GM13977 (cell line): ENCODE measurements around the gene RNPEPL1.

Source experiments
- DNase-seq: peaks from one replicate; pipeline ENCODE4 v3.0.0; 2012; ENCODE audit warnings: low spot score
- CTCF ChIP-seq: IDR thresholded peaks from 2 replicates; pipeline ENCODE4 v1.5.1; 2012; ENCODE audit warnings: mild to moderate bottlenecking, control low read depth; ENCODE audit not compliant: insufficient read depth; ENCODE audit errors: extremely low read depth, missing control alignments
- in situ Hi-C: fragments of 300-500 bp; cut with MboI; formaldehyde crosslinking; loops from one replicate; pipeline ENCODE4 v1.12.0; 2022; ENCODE audit warnings: low sequenced_read_pairs, low pct_unique_long_range_greater_than_20kb, mixed read lengths, inconsistent platforms; ENCODE audit not compliant: unreplicated experiment

The RNPEPL1 gene

GRCh38 chr2:240578488-240578887 is 10.2 kb downstream of the RNPEPL1 start:
- DNase-seq = no peak
- no peak for TF ChIP-seq CTCF
- in situ Hi-C loops = no loop called here

- no peak for TF ChIP-seq CTCF
- no peak for DNase-seq
- in situ Hi-C loops = no loop called here
These were observed 10.9 kb downstream of the RNPEPL1 start for GRCh38 chr2:240579071-240579762.

- peak; percentile 40 for TF ChIP-seq CTCF
- DNase-seq = peak; percentile 45
- in situ Hi-C loops = no loop called here
These were observed 11.7 kb downstream of the RNPEPL1 start for GRCh38 chr2:240579771-240580614.

- TF ChIP-seq CTCF = no peak
- in situ Hi-C loops = no loop called here
- DNase-seq = no peak
These were observed 13.5 kb downstream of the RNPEPL1 start for GRCh38 chr2:240581811-240582210.

- in situ Hi-C loops = no loop called here
- DNase-seq = no peak
- TF ChIP-seq CTCF = no peak
These were observed 14.5 kb downstream of the RNPEPL1 start for GRCh38 chr2:240582781-240583180.

- in situ Hi-C loops = no loop called here
- TF ChIP-seq CTCF = no peak
- no peak for DNase-seq
These were observed 15.5 kb downstream of the RNPEPL1 start for GRCh38 chr2:240583774-240584173.
